IPS-18a (cell line): ENCODE results near the gene APOOL.
"Not testable (repeated sequence)": the region's sequence is repeated elsewhere in the genome, so short reads cannot be mapped to it uniquely, and the experiment has no call there.

ENCODE experiments used
- H3K27ac ChIP-seq: one replicate; pipeline ENCODE4 v1.5.1; 2013; ENCODE audit warnings: low read length
- H3K27me3 ChIP-seq: one replicate; pipeline ENCODE4 v1.6.1; 2013; ENCODE audit warnings: mild to moderate bottlenecking, low read length; ENCODE audit not compliant: control insufficient read depth, insufficient read depth
- H3K36me3 ChIP-seq: one replicate; pipeline ENCODE4 v1.6.1; 2013; ENCODE audit warnings: low read depth, low read length; ENCODE audit not compliant: control insufficient read depth
- H3K4me1 ChIP-seq: one replicate; pipeline ENCODE4 v1.6.1; 2013; ENCODE audit warnings: low read depth, low read length; ENCODE audit not compliant: control insufficient read depth
- H3K4me3 ChIP-seq: one replicate; pipeline ENCODE4 v1.5.1; 2013; ENCODE audit warnings: low read length
- H3K9ac ChIP-seq: one replicate; pipeline ENCODE4 v1.6.1; 2013; ENCODE audit warnings: mild to moderate bottlenecking, low read length, moderate library complexity
- H3K9me3 ChIP-seq: one replicate; pipeline ENCODE4 v1.6.1; 2013; ENCODE audit warnings: low read depth, low read length; ENCODE audit not compliant: control insufficient read depth

APOOL gene, protein sequence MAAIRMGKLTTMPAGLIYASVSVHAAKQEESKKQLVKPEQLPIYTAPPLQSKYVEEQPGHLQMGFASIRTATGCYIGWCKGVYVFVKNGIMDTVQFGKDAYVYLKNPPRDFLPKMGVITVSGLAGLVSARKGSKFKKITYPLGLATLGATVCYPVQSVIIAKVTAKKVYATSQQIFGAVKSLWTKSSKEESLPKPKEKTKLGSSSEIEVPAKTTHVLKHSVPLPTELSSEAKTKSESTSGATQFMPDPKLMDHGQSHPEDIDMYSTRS

GRCh38 chrX:85003655-85004244 lies at the start of gene APOOL:
TSS of gene APOOL (plus strand) at chrX:85003877. CDS start at chrX:85003913, 36 bp downstream.
- peak within 1 kb of the TSS; percentile 83 for H3K4me3 ChIP-seq
- H3K9ac ChIP-seq = peak within 1 kb of the TSS; percentile 83
- H3K27me3 ChIP-seq = no peaks in the 10 kb centered on the region
- peak within 1 kb of the TSS; percentile 53 for H3K27ac ChIP-seq
- H3K4me1 ChIP-seq = no peaks in the 10 kb centered on the region
- H3K36me3 ChIP-seq = no peaks in the 10 kb centered on the region
- H3K9me3 ChIP-seq = peaks cover 15% of the 10 kb centered on the region

- Histone ChIP-seq H3K27me3 (no peaks in the 10 kb centered on the region), H3K4me1 (peaks cover 7% of the 10 kb centered on the region), H3K36me3 (no peaks in the 10 kb centered on the region), H3K27ac (no peak overlapping the region), H3K9ac (peak overlapping the region; percentile 17), H3K9me3 (peaks cover 5% of the 10 kb centered on the region), H3K4me3 (no peak overlapping the region)
Measured at GRCh38 chrX:84956304-84956703, 47.4 kb upstream of the APOOL start.

GRCh38 chrX:84974803-84975202 lies 28.9 kb upstream of the APOOL start:
- H3K27ac ChIP-seq = no peak overlapping the region
- peaks cover 13% of the 10 kb centered on the region for H3K9me3 ChIP-seq
- H3K9ac ChIP-seq = no peak overlapping the region
- H3K4me1 ChIP-seq = no peaks in the 10 kb centered on the region
- H3K36me3 ChIP-seq = no peaks in the 10 kb centered on the region
- no peak overlapping the region for H3K4me3 ChIP-seq
- no peaks in the 10 kb centered on the region for H3K27me3 ChIP-seq

DNA sequence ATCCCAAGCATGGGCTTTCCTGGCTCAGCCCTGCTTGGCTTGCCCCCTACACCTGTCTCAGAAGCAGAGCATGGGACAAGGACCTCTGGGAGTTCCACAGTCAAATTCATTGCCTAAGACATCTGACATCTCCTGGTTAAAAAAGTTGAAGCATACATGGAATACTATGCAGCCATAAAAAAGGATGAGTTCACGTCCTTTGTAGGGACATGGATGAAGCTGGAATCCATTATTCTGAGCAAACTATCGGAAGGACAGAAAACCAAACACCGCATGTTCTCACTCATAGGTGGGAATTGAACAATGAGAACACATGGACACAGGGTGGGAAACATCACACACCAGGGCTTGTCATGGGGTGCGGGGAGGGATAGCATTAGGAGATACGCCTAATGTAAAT lies 11.9 kb upstream of the APOOL start:
- H3K4me1 ChIP-seq, H3K27ac ChIP-seq, H3K9ac ChIP-seq, H3K27me3 ChIP-seq, H3K4me3 ChIP-seq, H3K36me3 ChIP-seq: not testable (repeated sequence)
- peaks cover 23% of the 10 kb centered on the region for H3K9me3 ChIP-seq

GRCh38 chrX:84993150-84993549 lies 10.5 kb upstream of the APOOL start:
- Histone ChIP-seq H3K9ac (no peak overlapping the region), H3K4me3 (no peak overlapping the region), H3K27ac (no peak overlapping the region), H3K4me1 (no peaks in the 10 kb centered on the region), H3K9me3 (peaks cover 19% of the 10 kb centered on the region), H3K36me3 (no peaks in the 10 kb centered on the region), H3K27me3 (no peaks in the 10 kb centered on the region)

- H3K27me3 ChIP-seq = no peaks in the 10 kb centered on the region
Measured at GRCh38 chrX:85001344-85001743, 2.3 kb upstream of the APOOL start.

DNA sequence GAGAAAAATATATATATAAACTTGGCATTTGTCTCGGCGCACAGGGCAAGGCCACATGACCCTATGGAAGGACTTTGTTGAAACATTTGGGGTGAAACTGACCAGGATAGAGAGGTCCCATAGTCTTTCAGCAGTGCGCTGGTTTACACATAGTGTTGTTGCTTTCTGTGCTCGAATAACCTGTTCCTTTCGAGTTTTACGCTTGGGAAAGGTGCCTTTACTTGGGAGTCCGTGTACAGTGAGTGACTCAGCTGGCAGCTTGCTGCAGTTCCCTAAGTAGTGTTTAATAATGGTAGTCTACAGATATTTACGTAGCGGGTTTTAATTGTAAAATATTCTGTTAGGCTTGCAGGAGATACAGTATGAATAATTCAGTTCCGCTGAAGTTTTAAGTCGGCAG lies 578 bp downstream of the APOOL start:
- Histone ChIP-seq H3K27ac (no peak overlapping the region), H3K9ac (peak overlapping the region; percentile 83)

More at GRCh38 chrX:85001344-85001743, 2.3 kb upstream of the APOOL start:
- Histone ChIP-seq H3K27ac (no peak overlapping the region), H3K9ac (no peak overlapping the region), H3K4me3 (no peak overlapping the region), H3K36me3 (no peaks in the 10 kb centered on the region), H3K9me3 (peaks cover 9% of the 10 kb centered on the region), H3K4me1 (no peaks in the 10 kb centered on the region)

DNA sequence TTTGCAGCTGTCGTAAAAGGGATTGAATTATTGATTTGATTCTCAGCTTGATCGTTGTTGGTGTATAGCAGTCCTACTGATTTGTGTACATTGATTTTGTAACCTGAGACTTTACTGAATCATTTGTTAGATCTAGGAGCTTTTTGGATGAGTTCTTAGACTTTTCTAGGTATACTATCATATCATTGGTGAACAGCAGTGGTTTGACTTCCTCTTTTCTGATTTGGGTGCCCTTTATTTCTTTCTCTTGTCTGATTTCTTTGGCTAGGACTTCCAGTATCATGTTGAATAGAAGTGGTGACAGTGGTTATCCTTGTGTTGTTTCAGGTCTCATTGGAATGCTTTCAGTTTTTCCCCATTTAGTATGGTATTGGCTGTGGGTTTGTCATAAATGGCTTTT lies 8.4 kb downstream of the APOOL start:
- Histone ChIP-seq H3K4me3 (no peak overlapping the region), H3K27me3 (no peaks in the 10 kb centered on the region), H3K4me1 (no peaks in the 10 kb centered on the region), H3K27ac (no peak overlapping the region), H3K9me3 (peaks cover 39% of the 10 kb centered on the region), H3K9ac (no peak overlapping the region), H3K36me3 (no peaks in the 10 kb centered on the region)

More for the DNA sequence above, 578 bp downstream of the APOOL start:
- Histone ChIP-seq H3K27me3 (no peaks in the 10 kb centered on the region), H3K9me3 (peaks cover 17% of the 10 kb centered on the region), H3K4me3 (peak overlapping the region; percentile 83), H3K4me1 (no peaks in the 10 kb centered on the region), H3K36me3 (no peaks in the 10 kb centered on the region)

DNA sequence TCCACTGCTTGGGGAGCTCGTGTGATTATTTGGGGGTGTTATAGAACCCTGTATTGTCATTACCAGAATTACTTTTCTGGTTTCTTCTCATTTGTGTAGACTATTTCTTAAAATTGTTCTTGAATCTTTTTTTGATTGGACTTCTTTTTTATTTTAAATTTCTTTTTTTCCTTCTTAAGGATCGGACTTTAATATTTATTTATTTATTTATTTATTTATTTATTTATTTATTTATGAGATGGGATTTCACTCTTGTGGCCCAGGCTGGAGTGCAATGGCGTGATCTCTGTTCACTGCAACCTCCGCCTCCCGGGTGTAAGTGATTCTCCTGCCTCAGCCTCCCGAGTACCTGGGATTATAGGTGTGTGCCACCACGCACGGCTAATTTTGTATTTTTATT lies 11.7 kb downstream of the APOOL start:
- not testable (repeated sequence) for H3K4me3 ChIP-seq, H3K27ac ChIP-seq, H3K4me1 ChIP-seq, H3K27me3 ChIP-seq, H3K9ac ChIP-seq, H3K36me3 ChIP-seq
- H3K9me3 ChIP-seq = peaks cover 27% of the 10 kb centered on the region

GRCh38 chrX:85017721-85018120 lies 14.0 kb downstream of the APOOL start:
- H3K27me3 ChIP-seq = no peaks in the 10 kb centered on the region
- H3K9ac ChIP-seq = no peak overlapping the region
- H3K27ac ChIP-seq = no peak overlapping the region
- no peaks in the 10 kb centered on the region for H3K36me3 ChIP-seq
- peaks cover 20% of the 10 kb centered on the region for H3K9me3 ChIP-seq
- H3K4me1 ChIP-seq = no peaks in the 10 kb centered on the region
- no peak overlapping the region for H3K4me3 ChIP-seq

- Histone ChIP-seq H3K27ac (no peak overlapping the region), H3K4me1 (no peaks in the 10 kb centered on the region), H3K27me3 (no peaks in the 10 kb centered on the region), H3K4me3 (no peak overlapping the region), H3K9me3 (peaks cover 12% of the 10 kb centered on the region), H3K36me3 (no peaks in the 10 kb centered on the region), H3K9ac (no peak overlapping the region)
Measured at GRCh38 chrX:85018471-85018870, 14.8 kb downstream of the APOOL start.

GRCh38 chrX:85020216-85020615 lies 16.5 kb downstream of the APOOL start:
- H3K27ac ChIP-seq = no peak overlapping the region
- H3K4me1 ChIP-seq = no peaks in the 10 kb centered on the region
- no peaks in the 10 kb centered on the region for H3K27me3 ChIP-seq
- H3K4me3 ChIP-seq = no peak overlapping the region
- no peaks in the 10 kb centered on the region for H3K36me3 ChIP-seq
- no peak overlapping the region for H3K9ac ChIP-seq
- peaks cover 18% of the 10 kb centered on the region for H3K9me3 ChIP-seq
